ENCODE measurements around the gene RPL13. TPM values are rescaled to one million over a fixed set of nuclear protein-coding genes. Genes with fewer than 3 reads are reported as not detected.

Gene RPL13
- total and polyA plus RNA-seq, 2 of the 8 experiments (the other 6 are each of a cell fraction or from before 2014, with no cell fraction given): 2,162 to 7,384 TPM

DNA sequence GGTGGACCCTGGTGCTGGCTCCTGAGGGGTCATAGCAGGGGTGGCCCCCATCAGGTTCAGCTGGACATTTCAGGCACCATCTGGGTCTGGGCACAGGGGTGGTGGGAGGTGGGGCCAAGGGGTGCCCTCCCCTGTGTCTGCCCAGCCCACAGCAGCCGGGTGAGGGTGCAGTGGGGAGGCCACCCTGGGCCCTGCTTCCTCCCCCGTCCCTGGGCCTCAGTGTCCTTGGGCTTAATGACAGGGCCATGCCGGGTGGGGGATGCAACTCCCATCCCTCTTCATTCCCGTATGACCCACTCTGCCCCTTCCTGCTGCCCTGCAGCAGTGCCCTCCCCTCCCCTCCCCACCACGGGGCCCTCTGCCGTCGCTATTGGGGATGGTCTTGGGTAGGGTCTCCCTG is 25.7 kb downstream of the RPL13 start:
- Histone ChIP-seq H4K91ac (replicated peaks; ENCODE audit: insufficient read length, low read length) (no peak overlapping the region), H3K4me2 (ENCODE audit: insufficient read depth in 1 of 2, low read depth in 2 of 2, low read length in 2 of 2) (no peak overlapping the region), H4K20me1 (replicated peaks in 1 of 2; ENCODE audit: control insufficient read depth in 1 of 2, insufficient read depth in 2 of 2, low read length in 2 of 2) (peaks cover 0 to 2% of the 10 kb centered on the region in 2 experiments), H3K9ac (replicated peaks in 1 of 4; ENCODE audit: extremely low read depth in 1 of 4, low read depth in 3 of 4, low read length in 3 of 4) (no peak overlapping the region), H2BK12ac (ENCODE audit: low read depth, low read length) (no peak overlapping the region), H2BK5ac (ENCODE audit: low read depth, low read length) (no peak overlapping the region), H3K36me3 (ENCODE audit: control insufficient read depth in 2 of 4, insufficient read depth in 4 of 4, low read length in 3 of 4) (peaks cover 0 to 22% (median 7%) of the 10 kb centered on the region in 4 experiments; a peak in 6 of 8 replicates), H2BK15ac (ENCODE audit: low read length) (no peak overlapping the region), H3K14ac (ENCODE audit: insufficient read length) (no peak overlapping the region), H3K4me3 (ENCODE audit: extremely low read depth in 1 of 4, insufficient read depth in 2 of 4, low read depth in 3 of 4, low read length in 4 of 4) (no peak overlapping the region), H3K4me1 (replicated peaks in 1 of 4; ENCODE audit: control insufficient read depth in 3 of 4, insufficient read depth in 4 of 4, low read length in 3 of 4) (no peaks in the 10 kb centered on the region), H3K27me3 (replicated peaks in 1 of 4; ENCODE audit: control insufficient read depth in 3 of 4, extremely low read depth in 1 of 4, insufficient read depth in 3 of 4, low read length in 3 of 4) (no peaks in the 10 kb centered on the region), H2AFZ (ENCODE audit: low read length) (no peak overlapping the region), H3K79me2 (ENCODE audit: control insufficient read depth in 1 of 2, insufficient read depth in 2 of 2, low read length in 2 of 2) (no peaks in the 10 kb centered on the region), H3K79me1 (ENCODE audit: low read depth, low read length) (peaks cover 4% of the 10 kb centered on the region; the same call in 1 of the 2 replicates), H4K8ac (ENCODE audit: extremely low read depth, insufficient read depth, low read length) (no peak overlapping the region), H3K18ac (ENCODE audit: extremely low read depth, low read length) (no peak overlapping the region), H3K56ac (replicated peaks; ENCODE audit: insufficient read length, low read depth, low read length) (no peak overlapping the region), H3K4ac (replicated peaks; ENCODE audit: insufficient read length, low read depth, low read length) (no peak overlapping the region), H2BK120ac (replicated peaks; ENCODE audit: low read depth, low read length) (no peak overlapping the region), H3K23ac (ENCODE audit: insufficient read length) (no peak overlapping the region), H2AK5ac (ENCODE audit: low read depth, low read length) (no peak overlapping the region), H2BK20ac (ENCODE audit: low read length) (no peak overlapping the region), H4K5ac (ENCODE audit: insufficient read length, low read depth, low read length) (no peak overlapping the region), H3K27ac (ENCODE audit: low read depth, low read length) (no peak overlapping the region), H3K9me3 (ENCODE audit: insufficient read depth in 2 of 2, low read depth in 1 of 2, low read length in 1 of 2) (peaks cover 5 to 19% of the 10 kb centered on the region in 2 experiments; a peak in 3 of 4 replicates), H3K23me2 (ENCODE audit: low read depth, low read length) (no peaks in the 10 kb centered on the region)
- ChIA-PET POLR2A (ENCODE audit: partially characterized antibody) (no interaction called here), CTCF (ENCODE audit: partially characterized antibody) (no interaction called here)
- no peak for TF ChIP-seq EZH2 (IDR thresholded peaks at IDR 0.05; ENCODE audit: low read depth, low read length, severe bottlenecking)
- no peak for TF ChIP-seq BRCA1 (IDR thresholded peaks at IDR 0.05; ENCODE audit: low read depth, low read length)
- TF ChIP-seq GTF2F1 (IDR thresholded peaks at IDR 0.05; ENCODE audit: borderline replicate concordance, low read depth, low read length): no peak
- TF ChIP-seq KDM1A (IDR thresholded peaks at IDR 0.05; ENCODE audit: borderline replicate concordance, low read length): no peak
- no peak for TF ChIP-seq JUN (IDR thresholded peaks at IDR 0.05; ENCODE audit: low read depth, low read length)
- TF ChIP-seq TEAD4 (IDR thresholded peaks at IDR 0.05; ENCODE audit: low read depth, low read length): no peak
- no peak for TF ChIP-seq CBX5 (IDR thresholded peaks at IDR 0.05; ENCODE audit: low read depth, low read length)
- no peak for TF ChIP-seq NANOG (IDR thresholded peaks at IDR 0.05; ENCODE audit: insufficient read depth, low read depth, low read length, poor library complexity, severe bottlenecking)
- no peak for TF ChIP-seq JUND (IDR thresholded peaks at IDR 0.05; ENCODE audit: low read length)
- no peak for TF ChIP-seq SUZ12 (IDR thresholded peaks at IDR 0.05; ENCODE audit: low read length)
- no peak for TF ChIP-seq CEBPB (IDR thresholded peaks at IDR 0.05; ENCODE audit: low read depth, low read length)
- TF ChIP-seq SRF (IDR thresholded peaks at IDR 0.05; ENCODE audit: low read depth, low read length): no peak
- no peak for TF ChIP-seq TBP (IDR thresholded peaks at IDR 0.05; ENCODE audit: low read depth, low read length)
- TF ChIP-seq TAF1 (IDR thresholded peaks at IDR 0.05; ENCODE audit: low read depth, low read length): no peak
- DNase-seq (ENCODE audit: low read depth in 1 of 2, low spot score in 2 of 2) (no peak), FAIRE-seq (no peak)
- 86% methylated on average over 4 of the region's 7 CpGs; no CpG with 5 or more reads in 1 of the 2 experiments for WGBS, 2 experiments (ENCODE audit: extremely low coverage in 1 of 2, insufficient coverage in 1 of 2, insufficient read length in 1 of 2, insufficient replicate concordance in 2 of 2, low coverage in 1 of 2, low lambda C conversion rate in 2 of 2, missing lambda C conversion rate in 1 of 2)

All from H1 (cell line).